T-cell (primary cell): Measurements from ENCODE around the gene SMARCD3. TPM values are rescaled to one million over a fixed set of nuclear protein-coding genes. Genes with fewer than 3 reads are reported as not detected.

ENCODE experiments used
- ATAC-seq, 4 experiments: fragments of 200-7000 bp in 3 of 4; fragments of 150-1000 bp in 1 of 4; cut with Tn5 transposase; replicated peaks in 1 of 4; 1 replicate in 3 of 4; 2 replicates in 1 of 4; pipeline ENCODE4 v1.10.0; 2021; ENCODE audit warnings: moderate library complexity in 3 of 4, mild to moderate bottlenecking in 2 of 4, moderate number of reproducible peaks in 1 of 4
- CTCF ChIA-PET, 2 donors: fragments of 300-600 bp; sonication (Branson Sonifier 250); formaldehyde crosslinking; loops; one replicate each; lab custom pipeline; 2022; ENCODE audit warnings: antibody characterized with exemption in 2 of 2; lab: Charles Lee
- POLR2A ChIA-PET, 2 donors: fragments of 300-600 bp; sonication (Branson Sonifier 250); formaldehyde crosslinking; loops; one replicate each; lab custom pipeline; 2022; ENCODE audit warnings: antibody characterized with exemption in 2 of 2; lab: Charles Lee
- DNase-seq, 35 experiments: peaks; one replicate each; pipeline versions ENCODE4 v3.0.0 to v3.0.0-alpha.2; 2013 to 2023
- H3K27ac ChIP-seq: one replicate; pipeline ENCODE4 v1.5.1; 2013; ENCODE audit warnings: low read length
- H3K27me3 ChIP-seq, 2 experiments: replicated peaks in 1 of 2; 1 replicate in 1 of 2; 2 replicates in 1 of 2; pipeline versions ENCODE4 v1.6.1 to v1.7.0; 2013; ENCODE audit warnings: low read length in 1 of 2, mixed read lengths in 1 of 2; ENCODE audit not compliant: control insufficient read depth in 2 of 2, insufficient read depth in 2 of 2; ENCODE audit errors: extremely low read depth in 1 of 2
- H3K36me3 ChIP-seq, 2 donors: 1 replicate in 1 of 2; 2 replicates in 1 of 2; pipeline versions ENCODE4 v1.6.1 to v1.7.0; 2013; ENCODE audit warnings: low read length in 1 of 2; ENCODE audit not compliant: control insufficient read depth in 2 of 2, insufficient read depth in 1 of 2; ENCODE audit errors: extremely low read depth in 1 of 2
- H3K4me1 ChIP-seq, 2 experiments: 1 replicate in 1 of 2; 2 replicates in 1 of 2; pipeline versions ENCODE4 v1.6.1 to v1.7.0; 2013; ENCODE audit warnings: low read length in 2 of 2, mixed read lengths in 1 of 2; ENCODE audit not compliant: insufficient read depth in 2 of 2, control insufficient read depth in 1 of 2; ENCODE audit errors: extremely low read depth in 1 of 2
- H3K4me3 ChIP-seq, 2 donors: 1 replicate in 1 of 2; 2 replicates in 1 of 2; pipeline versions ENCODE4 v1.5.1 to v1.7.0; 2013; ENCODE audit warnings: mild to moderate bottlenecking in 2 of 2, low read length in 1 of 2, moderate library complexity in 1 of 2; ENCODE audit not compliant: control insufficient read depth in 1 of 2; ENCODE audit errors: extremely low read depth in 1 of 2
- H3K9me3 ChIP-seq: 2 replicates; pipeline ENCODE4 v1.7.0; 2013
- H3K27ac Mint-ChIP-seq, 2 donors: one replicate each; pipeline ENCODE4 v1.8.0; 2020 to 2021; ENCODE audit warnings: mild to moderate bottlenecking in 2 of 2, mixed read lengths in 2 of 2
- H3K27me3 Mint-ChIP-seq, 2 donors: one replicate each; pipeline ENCODE4 v1.8.0; 2021 to 2022; ENCODE audit warnings: mixed read lengths in 2 of 2
- H3K36me3 Mint-ChIP-seq: one replicate; pipeline ENCODE4 v1.8.0; 2021; ENCODE audit warnings: mixed read lengths
- H3K4me1 Mint-ChIP-seq, 3 donors: one replicate each; pipeline ENCODE4 v1.8.0; 2020 to 2022; ENCODE audit warnings: mixed read lengths in 3 of 3, mild to moderate bottlenecking in 1 of 3
- H3K4me3 Mint-ChIP-seq, 3 donors: one replicate each; pipeline ENCODE4 v1.8.0; 2020 to 2022; ENCODE audit warnings: mild to moderate bottlenecking in 3 of 3, mixed read lengths in 3 of 3, moderate library complexity in 3 of 3
- H3K9me3 Mint-ChIP-seq, 3 donors: one replicate each; pipeline ENCODE4 v1.8.0; 2020 to 2022; ENCODE audit warnings: mixed read lengths in 3 of 3
- WGBS: methylation state at CpG from one replicate; pipeline ENCODE4 v1.1.5; 2013; ENCODE audit warnings: missing lambda C conversion rate; ENCODE audit not compliant: insufficient coverage; 5-methylcytosine and 5-hydroxymethylcytosine counted together
- total RNA-seq, 35 experiments: library from RNA in 6 of 35; stranded (reverse) in 6 of 35; fragments of 120-200 nt in 1 of 35; gene quantifications; one replicate each; pipeline versions ENCODE4 v1.2.1 to v1.2.4 and lab custom pipeline; 2013 to 2026

Gene SMARCD3
- total RNA-seq, 5 donors from 2014 or later (not counting 1 experiment from before 2014, with no cell fraction given), result 6.3 to 28.5 (median 9.1) TPM

DNA sequence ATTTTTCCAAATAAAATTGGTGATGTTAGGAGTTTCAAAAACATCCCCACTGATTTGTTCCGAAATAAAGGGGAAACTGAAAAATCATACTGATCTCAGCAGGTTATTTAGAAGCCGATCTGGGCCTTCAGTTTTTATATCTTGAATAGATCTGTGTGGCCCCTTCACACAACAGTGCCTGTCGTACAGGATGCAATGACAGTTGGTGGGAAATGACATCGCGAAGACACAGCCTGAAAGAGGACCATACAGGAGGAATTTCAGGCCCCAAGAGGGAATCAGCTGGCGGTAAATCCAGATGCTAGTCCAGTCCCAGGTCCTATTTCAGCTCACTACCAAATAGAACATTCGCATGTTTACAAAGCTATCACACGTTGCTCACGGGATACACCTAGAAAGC, 41.2 kb downstream of the SMARCD3 start:
- Histone ChIP-seq H3K9me3 (no peaks in the 10 kb centered on the region), H3K27ac (peak overlapping the region; percentile 89), H3K4me3 (no peak overlapping the region), H3K27me3 (peaks cover 0 to 15% of the 10 kb centered on the region in 2 experiments), H3K36me3 (peaks cover 0 to 2% of the 10 kb centered on the region in 2 donors), H3K4me1 (peaks cover 3 to 43% of the 10 kb centered on the region in 2 experiments)
- Mint-ChIP-seq H3K9me3 (no peaks in the 10 kb centered on the region), H3K27ac (peak overlapping the region; percentile 90 to 91), H3K4me1 (peaks cover 27 to 42% (median 29%) of the 10 kb centered on the region in 3 donors), H3K4me3 (peak overlapping the region in 2 of 3 donors; percentile 51 to 52), H3K27me3 (no peaks in the 10 kb centered on the region), H3K36me3 (peaks cover 10% of the 10 kb centered on the region)
- 25% methylated on average over 6 of the region's 9 CpGs for WGBS
- POLR2A ChIA-PET, result interaction anchor here in 1 of 2 donors (1.1 kb wide), 1 partner anchor 20 kb away, joined by 5 read pairs; the partner anchor contains the start of gene ABCF2
- CTCF ChIA-PET, result interaction anchor here in 1 of 2 donors (1.1 to 3.5 kb wide), 3 partner anchors 19 to 36 kb away, joined by 4 to 26 read pairs (median 11); partner anchors contain the start of gene ABCF2
- ATAC-seq, result peak; percentile 57 to 74 (median 70)
- peak in 3 of 35 experiments; percentile 20 to 39 (median 26) for DNase-seq

DNA sequence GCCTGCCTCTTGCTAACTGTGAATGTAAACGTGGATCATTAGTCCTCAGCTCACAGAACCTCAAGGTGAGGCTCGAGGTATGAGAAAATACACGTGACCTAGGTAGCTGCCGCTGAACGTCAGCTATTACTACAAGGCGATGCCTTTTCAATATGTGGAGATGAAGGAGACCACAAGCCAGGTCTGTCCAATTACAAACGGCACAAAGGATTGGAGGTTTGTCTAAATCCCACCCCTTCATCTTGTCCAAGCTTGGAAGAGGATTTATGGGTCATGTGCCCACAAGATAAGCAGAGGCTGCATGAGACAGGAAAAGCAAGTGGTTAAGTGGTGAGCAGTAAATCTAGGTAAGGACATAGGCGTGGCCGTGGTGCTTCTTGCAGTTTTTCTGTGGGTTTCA, 41.6 kb downstream of the SMARCD3 start:
- peaks cover 7% of the 10 kb centered on the region for H3K36me3 Mint-ChIP-seq
- ChIA-PET CTCF (interaction anchor here (0.7 to 3.5 kb wide), 5 partner anchors 20 to 100 kb away, joined by 4 to 26 read pairs (median 4); partner anchors contain the start of gene ABCF2 (in 1 of the 2)), POLR2A (interaction anchor here in 1 of 2 donors (1.1 kb wide), 1 partner anchor 20 kb away, joined by 5 read pairs; the partner anchor contains the start of gene ABCF2)
- Histone ChIP-seq H3K27me3 (peaks cover 0 to 15% of the 10 kb centered on the region in 2 experiments), H3K4me1 (peaks cover 3 to 43% of the 10 kb centered on the region in 2 experiments), H3K4me3 (no peak overlapping the region), H3K27ac (peak overlapping the region; percentile 89), H3K9me3 (no peaks in the 10 kb centered on the region), H3K36me3 (no peaks in the 10 kb centered on the region)
- H3K4me3 Mint-ChIP-seq, result peak overlapping the region; percentile 22 to 52 (median 51)
- peak in 25 of 35 experiments; percentile 10 to 65 (median 23) for DNase-seq
- peaks cover 27 to 42% (median 29%) of the 10 kb centered on the region in 3 donors for H3K4me1 Mint-ChIP-seq
- H3K9me3 Mint-ChIP-seq, result no peaks in the 10 kb centered on the region
- peak; percentile 64 to 79 (median 76) for ATAC-seq
- H3K27me3 Mint-ChIP-seq, result no peaks in the 10 kb centered on the region
- WGBS, result 0% methylated on average over 2 of the region's 9 CpGs
- H3K27ac Mint-ChIP-seq, result peak overlapping the region; percentile 90 to 91

DNA sequence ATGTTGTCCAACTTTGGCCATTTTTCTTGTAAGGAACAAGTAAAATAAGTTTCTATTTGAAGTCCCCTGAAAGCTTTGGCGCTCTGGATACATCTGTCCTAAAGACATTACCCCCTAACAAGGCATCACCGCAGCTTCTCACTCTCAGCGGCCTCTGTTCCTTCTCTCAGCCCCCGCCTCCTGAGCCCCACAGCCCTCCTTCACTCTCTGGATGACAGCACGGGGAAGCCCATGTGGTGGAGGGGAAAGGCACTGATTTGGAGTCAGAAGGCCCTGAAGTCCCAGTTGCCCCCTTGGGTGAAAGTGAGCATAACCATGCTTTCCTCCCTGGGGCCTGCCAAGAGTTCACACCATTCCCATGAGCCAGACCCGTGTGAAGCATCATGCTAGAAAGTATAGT, 42.8 kb downstream of the SMARCD3 start:
- ATAC-seq, result no peak
- Histone ChIP-seq H3K4me3 (no peak overlapping the region), H3K27ac (peak overlapping the region; percentile 89), H3K9me3 (no peaks in the 10 kb centered on the region), H3K36me3 (no peaks in the 10 kb centered on the region), H3K27me3 (peaks cover 0 to 15% of the 10 kb centered on the region in 2 experiments), H3K4me1 (peaks cover 3 to 43% of the 10 kb centered on the region in 2 experiments)
- no peak for DNase-seq
- Mint-ChIP-seq H3K36me3 (peaks cover 4% of the 10 kb centered on the region), H3K27me3 (peaks cover 0 to 4% of the 10 kb centered on the region in 2 donors), H3K9me3 (no peaks in the 10 kb centered on the region), H3K4me3 (peak overlapping the region in 1 of 3 donors; percentile 51), H3K27ac (peak overlapping the region; percentile 80 to 90), H3K4me1 (peaks cover 27 to 42% (median 29%) of the 10 kb centered on the region in 3 donors)
- POLR2A ChIA-PET, result no interaction called here
- 80% methylated on average over 1 of the region's 6 CpGs for WGBS
- CTCF ChIA-PET, result interaction anchor here in 1 of 2 donors (0.5 to 3.5 kb wide), 2 partner anchors 38 to 61 kb away, joined by 5 to 26 read pairs; no protein-coding TSS in a partner anchor

DNA sequence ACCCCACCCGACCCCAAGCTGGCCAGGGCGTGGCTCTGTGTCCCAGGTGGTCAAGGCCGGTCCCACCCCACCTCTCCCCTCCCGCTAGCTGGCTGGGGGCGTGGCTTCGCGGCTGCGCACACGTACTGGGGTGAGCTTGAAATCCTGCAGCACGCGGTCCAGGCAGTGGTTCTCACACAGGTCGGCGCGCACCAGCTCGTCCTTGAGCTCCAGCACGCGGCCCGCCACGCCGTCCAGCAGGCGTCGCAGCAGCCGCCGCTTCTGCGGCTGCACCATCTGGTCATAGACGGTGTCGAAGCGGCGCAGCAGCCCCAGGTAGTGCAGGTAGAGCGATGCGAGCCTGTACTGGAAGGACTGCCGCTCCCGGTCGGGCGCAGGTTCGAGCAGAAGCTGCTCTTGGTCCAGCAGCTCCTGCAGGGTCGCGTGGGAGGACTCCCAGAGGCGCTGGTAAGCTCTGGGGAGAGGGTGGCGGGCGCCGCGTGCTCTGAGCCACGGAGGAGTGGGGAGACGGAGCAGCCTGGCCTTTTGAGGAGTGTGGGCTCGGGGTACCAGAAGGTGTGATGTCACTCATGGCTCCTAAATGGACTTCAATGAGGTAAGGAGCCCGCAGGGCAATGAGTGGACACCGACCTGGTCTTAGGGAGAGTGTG, 44.0 kb downstream of the SMARCD3 start:
- Histone ChIP-seq H3K9me3 (no peaks in the 10 kb centered on the region), H3K4me3 (no peak overlapping the region), H3K4me1 (peaks cover 3 to 42% of the 10 kb centered on the region in 2 experiments), H3K36me3 (no peaks in the 10 kb centered on the region), H3K27me3 (peaks cover 0 to 24% of the 10 kb centered on the region in 2 experiments), H3K27ac (peak overlapping the region; percentile 24)
- ChIA-PET POLR2A (no interaction called here), CTCF (interaction anchor here in 1 of 2 donors (0.6 kb wide), 1 partner anchor 40 kb away, joined by 3 read pairs; no protein-coding TSS in a partner anchor)
- no peak for ATAC-seq
- Mint-ChIP-seq H3K4me1 (peaks cover 26 to 39% (median 27%) of the 10 kb centered on the region in 3 donors), H3K27me3 (peaks cover 0 to 4% of the 10 kb centered on the region in 2 donors), H3K27ac (no peak overlapping the region), H3K9me3 (no peaks in the 10 kb centered on the region), H3K4me3 (no peak overlapping the region), H3K36me3 (no peaks in the 10 kb centered on the region)
- WGBS, result 82% methylated on average over 44 of the region's 48 CpGs
- no peak for DNase-seq

DNA sequence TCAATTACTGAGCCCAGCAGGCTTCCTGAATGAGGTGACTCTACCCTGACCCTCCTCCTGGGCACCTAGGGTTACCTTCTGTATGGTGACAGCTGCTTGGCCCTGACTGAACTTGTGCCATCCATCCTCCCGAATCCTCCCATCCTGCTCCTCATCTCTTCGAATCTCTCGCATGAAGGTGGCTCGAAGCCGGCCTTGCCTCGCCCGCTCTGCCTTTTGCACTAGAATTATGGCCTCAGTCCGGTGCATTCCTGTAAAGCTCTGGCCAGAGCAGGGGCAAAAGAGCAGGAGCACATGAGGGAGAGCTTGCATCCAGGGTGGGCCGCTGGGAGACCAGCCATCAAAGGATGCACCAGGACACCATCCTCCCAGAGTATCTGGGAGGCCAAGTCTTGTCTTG, 45.7 kb downstream of the SMARCD3 start:
- ChIA-PET POLR2A (no interaction called here), CTCF (no interaction called here)
- no peak for DNase-seq
- Mint-ChIP-seq H3K36me3 (no peaks in the 10 kb centered on the region), H3K27me3 (peaks cover 0 to 4% of the 10 kb centered on the region in 2 donors), H3K4me1 (peaks cover 19 to 30% (median 21%) of the 10 kb centered on the region in 3 donors), H3K9me3 (no peaks in the 10 kb centered on the region), H3K27ac (no peak overlapping the region), H3K4me3 (no peak overlapping the region)
- Histone ChIP-seq H3K4me1 (peaks cover 3 to 30% of the 10 kb centered on the region in 2 experiments), H3K9me3 (no peaks in the 10 kb centered on the region), H3K4me3 (no peak overlapping the region), H3K27ac (no peak overlapping the region), H3K27me3 (peaks cover 0 to 33% of the 10 kb centered on the region in 2 experiments), H3K36me3 (no peaks in the 10 kb centered on the region)
- WGBS, result 87% methylated on average over 9 of the region's 9 CpGs
- ATAC-seq, result no peak

DNA sequence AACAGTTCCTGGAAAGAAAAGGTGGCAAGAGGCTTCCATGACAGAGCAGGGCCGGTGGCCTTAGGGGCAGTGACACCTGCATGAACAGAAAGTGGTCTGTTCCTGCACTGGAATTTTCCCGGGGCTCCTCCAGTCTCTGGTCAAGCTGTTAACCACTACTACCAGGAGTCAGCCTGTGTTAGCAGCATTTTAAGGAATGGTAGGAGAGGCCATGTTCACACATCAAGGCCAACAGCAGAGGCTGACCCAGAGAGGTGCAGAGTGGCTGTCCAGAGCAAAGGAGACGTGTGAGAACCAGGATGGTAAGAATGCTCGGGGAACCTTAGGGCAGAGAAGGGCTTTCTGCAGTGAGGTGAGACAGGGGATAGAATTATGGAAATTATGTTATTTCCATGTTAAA, 46.7 kb downstream of the SMARCD3 start:
- H3K4me3 ChIP-seq, result no peak overlapping the region
- Mint-ChIP-seq H3K9me3 (no peaks in the 10 kb centered on the region), H3K4me1 (peaks cover 8 to 19% (median 10%) of the 10 kb centered on the region in 3 donors), H3K27me3 (peaks cover 0 to 4% of the 10 kb centered on the region in 2 donors), H3K27ac (no peak overlapping the region), H3K36me3 (no peaks in the 10 kb centered on the region), H3K4me3 (no peak overlapping the region)
- ATAC-seq, result no peak
- DNase-seq, result no peak
- H3K27me3 ChIP-seq, result peaks cover 0 to 35% of the 10 kb centered on the region in 2 experiments
- no peaks in the 10 kb centered on the region for H3K9me3 ChIP-seq
- ChIA-PET CTCF (no interaction called here), POLR2A (no interaction called here)
- H3K4me1 ChIP-seq, result peaks cover 0 to 19% of the 10 kb centered on the region in 2 experiments
- no peaks in the 10 kb centered on the region for H3K36me3 ChIP-seq
- WGBS, result 100% methylated on average over 2 of the region's 4 CpGs
- no peak overlapping the region for H3K27ac ChIP-seq
